NOMO-1 treated with dmso at 0.1 percent for 144 hours (cell line): ENCODE data around the gene SBK3.
"Not testable (repeated sequence)": the region's sequence is repeated elsewhere in the genome, so short reads cannot be mapped to it uniquely, and the experiment has no call there.

Source experiments
- DNase-seq: peaks from one replicate; lab custom pipeline; 2025; ENCODE audit not compliant: unreplicated experiment; lab: John Stamatoyannopoulos, UW

SBK3 gene

GRCh38 chr19:55519451-55520311 lies 25.7 kb downstream of the SBK3 start:
- DNase-seq, result no peak

- peak; percentile 82 for DNase-seq
Observed at GRCh38 chr19:55516878-55517620, 28.3 kb downstream of the SBK3 start.

GRCh38 chr19:55508120-55508519 lies 37.2 kb downstream of the SBK3 start:
- DNase-seq, result no peak

- DNase-seq, result no peak
Observed at GRCh38 chr19:55504981-55505380, 40.4 kb downstream of the SBK3 start.

GRCh38 chr19:55504252-55504603 lies 41.1 kb downstream of the SBK3 start:
- DNase-seq, result no peak

GRCh38 chr19:55503502-55504251 lies 41.7 kb downstream of the SBK3 start:
- DNase-seq, result peak; percentile 85

GRCh38 chr19:55503157-55503501 lies 42.2 kb downstream of the SBK3 start:
- no peak for DNase-seq

- no peak for DNase-seq
Observed at GRCh38 chr19:55502197-55502952, 43.0 kb downstream of the SBK3 start.

- no peak for DNase-seq
Observed at GRCh38 chr19:55500368-55500952, 44.9 kb downstream of the SBK3 start.

- DNase-seq, result no peak
Observed at GRCh38 chr19:55498246-55498840, 47.0 kb downstream of the SBK3 start.

GRCh38 chr19:55497763-55498162 lies 47.6 kb downstream of the SBK3 start:
- no peak for DNase-seq

GRCh38 chr19:55496820-55497219 lies 48.5 kb downstream of the SBK3 start:
- not testable (repeated sequence) for DNase-seq

GRCh38 chr19:55495646-55496349 lies 49.5 kb downstream of the SBK3 start:
- no peak for DNase-seq

GRCh38 chr19:55494172-55494761 lies 51.1 kb downstream of the SBK3 start:
- DNase-seq, result no peak

GRCh38 chr19:55493645-55494171 lies 51.6 kb downstream of the SBK3 start:
- DNase-seq, result no peak

GRCh38 chr19:55493052-55493644 lies 52.2 kb downstream of the SBK3 start:
- DNase-seq, result no peak

- DNase-seq, result no peak
Observed at GRCh38 chr19:55492362-55492944, 52.9 kb downstream of the SBK3 start.
